Keratinocyte (primary cell): ENCODE results near the gene GNAT2. TPM values are rescaled to one million over a fixed set of nuclear protein-coding genes. Genes with fewer than 3 reads are reported as not detected.

Experiments
- DNase-seq: peaks from one replicate; pipeline ENCODE4 v3.0.0-alpha.2; 2011; ENCODE audit warnings: low read depth, missing footprints, low spot score
- FAIRE-seq: peaks from 2 replicates; lab custom pipeline; 2011; peaks lifted over from hg19 to GRCh38; lab: Jason Lieb, UNC
- H2AFZ ChIP-seq: 2 replicates; pipeline ENCODE4 v1.6.0; 2012; ENCODE audit warnings: low read length, control low read depth, inconsistent platforms; ENCODE audit not compliant: control insufficient read depth
- H3K27ac ChIP-seq: 2 replicates; pipeline ENCODE4 v1.5.1; 2011; ENCODE audit warnings: low read length; ENCODE audit not compliant: control insufficient read depth, insufficient read depth
- H3K27me3 ChIP-seq: 3 replicates; pipeline ENCODE4 v1.6.0; 2011; ENCODE audit warnings: low read length; ENCODE audit not compliant: control insufficient read depth, insufficient read depth; ENCODE audit errors: extremely low read depth
- H3K36me3 ChIP-seq, 2 experiments: 2 replicates in 1 of 2; 3 replicates in 1 of 2; pipeline ENCODE4 v1.5.1; 2011; ENCODE audit warnings: low read length in 2 of 2, mild to moderate bottlenecking in 1 of 2; ENCODE audit not compliant: control insufficient read depth in 2 of 2, insufficient read depth in 2 of 2; ENCODE audit errors: extremely low read depth in 1 of 2
- H3K4me1 ChIP-seq: 3 replicates; pipeline ENCODE4 v1.5.1; 2011; ENCODE audit warnings: low read length; ENCODE audit not compliant: control insufficient read depth, insufficient read depth; ENCODE audit errors: extremely low read depth
- H3K4me2 ChIP-seq: 3 replicates; pipeline ENCODE4 v1.6.0; 2011; ENCODE audit warnings: low read depth, low read length; ENCODE audit not compliant: control insufficient read depth, insufficient read depth; ENCODE audit errors: extremely low read depth
- H3K4me3 ChIP-seq, 3 experiments: fragments of 200-600 bp in 1 of 3; sonication (generic) in 1 of 3; 2 replicates in 2 of 3; 3 replicates in 1 of 3; pipeline ENCODE4 v1.5.1; 2011 to 2016; ENCODE audit warnings: low read length in 3 of 3, mild to moderate bottlenecking in 3 of 3, control low read depth in 2 of 3, inconsistent platforms in 1 of 3, low read depth in 1 of 3, mixed read lengths in 1 of 3, mixed run types in 1 of 3, moderate library complexity in 1 of 3; ENCODE audit not compliant: control insufficient read depth in 2 of 3, insufficient read depth in 2 of 3; ENCODE audit errors: extremely low read depth in 1 of 3
- H3K79me2 ChIP-seq: 2 replicates; pipeline ENCODE4 v1.6.0; 2012; ENCODE audit warnings: low read length; ENCODE audit not compliant: control insufficient read depth, insufficient read depth
- H3K9ac ChIP-seq: 3 replicates; pipeline ENCODE4 v1.6.0; 2011; ENCODE audit warnings: low read length; ENCODE audit not compliant: control insufficient read depth, insufficient read depth; ENCODE audit errors: extremely low read depth
- H3K9me1 ChIP-seq: 3 replicates; pipeline ENCODE4 v1.6.0; 2011; ENCODE audit warnings: low read length; ENCODE audit not compliant: control insufficient read depth, insufficient read depth; ENCODE audit errors: extremely low read depth
- H3K9me3 ChIP-seq: 2 replicates; pipeline ENCODE4 v1.5.1; 2012; ENCODE audit warnings: low read depth, low read length; ENCODE audit not compliant: control insufficient read depth
- H4K20me1 ChIP-seq: 3 replicates; pipeline ENCODE4 v1.6.0; 2011; ENCODE audit warnings: low read length; ENCODE audit not compliant: control insufficient read depth, insufficient read depth; ENCODE audit errors: extremely low read depth
- EZH2 ChIP-seq: IDR thresholded peaks from one replicate; pipeline ENCODE4 v1.6.1; 2012; ENCODE audit warnings: inconsistent platforms, mild to moderate bottlenecking, low read length, moderate library complexity
- dilution Hi-C: fragments of 300-500 bp; cut with MboI; formaldehyde crosslinking; loops from one replicate; pipeline ENCODE4 v1.7.0; 2020; ENCODE audit warnings: low sequenced_read_pairs; ENCODE audit not compliant: extremely low pct_ligation_motif_present
- polyA plus RNA-seq, 5 experiments: library from polyadenylated mRNA; depleted of rRNA in 3 of 5; stranded (reverse) in 3 of 5; stranded (forward) in 1 of 5; unstranded in 1 of 5; fragments of >200 nt; gene quantifications; 1 replicate in 1 of 5; 2 replicates in 3 of 5; 3 replicates in 1 of 5; pipeline versions ENCODE4 v1.2.1 to v1.2.3, GENCODE V29; 2011 to 2012; ENCODE audit warnings: missing spikeins in 2 of 5, low read depth in 1 of 5, low replicate concordance in 1 of 5
- small RNA-seq, 3 experiments: library from RNA; depleted of rRNA; stranded (forward); fragments of <200 nt; gene quantifications; one replicate each; pipeline ENCODE3, GENCODE V24; 2012; ENCODE audit warnings: low read depth in 3 of 3, low replicate concordance in 1 of 3; ENCODE audit not compliant: insufficient read length in 3 of 3
- TF ChIP-seq, protein P1 (sequence below), 3 experiments: IDR thresholded peaks in 1 of 3; conservative IDR thresholded peaks in 1 of 3; optimal IDR thresholded peaks in 1 of 3; 2 replicates in 2 of 3; 3 replicates in 1 of 3; pipeline versions ENCODE3 to v1.5.1; 2011; ENCODE audit warnings: low read length in 3 of 3, mild to moderate bottlenecking in 3 of 3, moderate library complexity in 2 of 3, control low read depth in 1 of 3, inconsistent platforms in 1 of 3; ENCODE audit not compliant: insufficient read depth in 2 of 3; ENCODE audit errors: extremely low read depth in 1 of 3

The GNAT2 gene
- polyA plus RNA-seq, 1 donor (not counting 4 experiments of a cell fraction or from before 2014, with no cell fraction given): 0.17 TPM

DNA sequence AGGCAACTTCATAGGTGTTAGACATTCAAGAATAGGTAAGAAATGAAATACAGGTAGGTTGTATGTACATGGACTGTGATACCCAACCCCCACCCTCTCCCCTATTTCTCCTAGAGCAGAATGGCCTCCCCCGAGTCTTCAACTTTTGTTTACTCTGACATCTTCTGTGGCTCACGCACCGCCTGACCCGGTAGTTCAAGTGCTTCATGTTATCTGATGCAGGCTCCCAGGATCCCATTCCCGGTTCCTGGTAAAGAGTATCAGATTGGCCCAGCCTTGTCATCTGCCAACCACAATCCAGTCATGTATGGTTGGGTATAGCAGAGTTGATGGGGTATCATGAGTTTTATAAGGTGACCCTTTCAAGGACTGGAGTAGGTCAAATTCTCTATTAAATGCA, 61.9 kb downstream of the GNAT2 start:
- Histone ChIP-seq H3K4me3 (no peak overlapping the region), H3K36me3 (no peaks in the 10 kb centered on the region), H2AFZ (no peak overlapping the region), H3K9ac (no peak overlapping the region), H3K27ac (no peak overlapping the region), H3K27me3 (no peaks in the 10 kb centered on the region), H3K4me2 (no peak overlapping the region), H3K4me1 (no peaks in the 10 kb centered on the region), H4K20me1 (peaks cover 28% of the 10 kb centered on the region), H3K9me3 (no peaks in the 10 kb centered on the region), H3K79me2 (peaks cover 100% of the 10 kb centered on the region), H3K9me1 (no peaks in the 10 kb centered on the region)
- no peak for TF ChIP-seq EZH2
- TF ChIP-seq, protein P1, sequence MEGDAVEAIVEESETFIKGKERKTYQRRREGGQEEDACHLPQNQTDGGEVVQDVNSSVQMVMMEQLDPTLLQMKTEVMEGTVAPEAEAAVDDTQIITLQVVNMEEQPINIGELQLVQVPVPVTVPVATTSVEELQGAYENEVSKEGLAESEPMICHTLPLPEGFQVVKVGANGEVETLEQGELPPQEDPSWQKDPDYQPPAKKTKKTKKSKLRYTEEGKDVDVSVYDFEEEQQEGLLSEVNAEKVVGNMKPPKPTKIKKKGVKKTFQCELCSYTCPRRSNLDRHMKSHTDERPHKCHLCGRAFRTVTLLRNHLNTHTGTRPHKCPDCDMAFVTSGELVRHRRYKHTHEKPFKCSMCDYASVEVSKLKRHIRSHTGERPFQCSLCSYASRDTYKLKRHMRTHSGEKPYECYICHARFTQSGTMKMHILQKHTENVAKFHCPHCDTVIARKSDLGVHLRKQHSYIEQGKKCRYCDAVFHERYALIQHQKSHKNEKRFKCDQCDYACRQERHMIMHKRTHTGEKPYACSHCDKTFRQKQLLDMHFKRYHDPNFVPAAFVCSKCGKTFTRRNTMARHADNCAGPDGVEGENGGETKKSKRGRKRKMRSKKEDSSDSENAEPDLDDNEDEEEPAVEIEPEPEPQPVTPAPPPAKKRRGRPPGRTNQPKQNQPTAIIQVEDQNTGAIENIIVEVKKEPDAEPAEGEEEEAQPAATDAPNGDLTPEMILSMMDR (optimal IDR thresholded peaks at IDR 0.05 in 1 of 3, IDR thresholded peaks at IDR 0.05 in 1 of 3, conservative IDR thresholded peaks at IDR 0.05 in 1 of 3; ENCODE audit: extremely low read depth in 1 of 3, insufficient read depth in 2 of 3, low read length in 3 of 3): no peak
- no peak for FAIRE-seq
- dilution Hi-C loops: no loop called here
- DNase-seq: no peak

DNA sequence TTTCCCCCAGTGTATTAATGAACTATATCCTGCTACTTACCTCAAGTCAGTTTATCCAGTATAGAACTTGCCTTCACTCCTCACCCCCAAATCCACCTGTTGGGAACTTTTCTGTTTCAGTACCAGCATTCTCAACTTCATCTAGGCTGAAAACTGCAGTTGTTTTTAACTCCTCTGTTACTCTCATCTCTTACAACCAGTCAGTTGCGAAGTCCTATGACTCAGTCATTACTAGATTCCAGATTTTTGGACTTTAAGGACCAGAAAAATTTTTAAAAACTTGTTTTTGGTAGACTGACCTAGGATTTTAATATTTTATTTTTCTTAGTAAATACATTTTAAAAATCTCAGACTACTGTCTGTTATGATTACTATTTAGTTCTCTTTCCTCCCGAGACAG, 62.9 kb downstream of the GNAT2 start:
- no peak overlapping the region for H3K4me3 ChIP-seq
- H3K9ac ChIP-seq: no peak overlapping the region
- H3K27me3 ChIP-seq: no peaks in the 10 kb centered on the region
- peaks cover 28% of the 10 kb centered on the region for H4K20me1 ChIP-seq
- H3K9me1 ChIP-seq: no peaks in the 10 kb centered on the region
- dilution Hi-C loops: no loop called here
- no peaks in the 10 kb centered on the region for H3K9me3 ChIP-seq
- H2AFZ ChIP-seq: no peak overlapping the region
- TF ChIP-seq EZH2: no peak
- TF ChIP-seq, protein P1 (optimal IDR thresholded peaks at IDR 0.05 in 1 of 3, IDR thresholded peaks at IDR 0.05 in 1 of 3, conservative IDR thresholded peaks at IDR 0.05 in 1 of 3; ENCODE audit: extremely low read depth in 1 of 3, insufficient read depth in 2 of 3, low read length in 3 of 3): no peak
- H3K4me2 ChIP-seq: no peak overlapping the region
- H3K36me3 ChIP-seq: no peaks in the 10 kb centered on the region
- peaks cover 100% of the 10 kb centered on the region for H3K79me2 ChIP-seq
- H3K27ac ChIP-seq: no peak overlapping the region
- DNase-seq: no peak
- no peak for FAIRE-seq
- H3K4me1 ChIP-seq: no peaks in the 10 kb centered on the region

Small RNAs within 50 kb of the gene (small RNA-seq; reads per million reads assigned to genes)
- 0 to 1.5 (median 1.3) reads per million in 3 experiments for gene RNU6V

Other genes starting within 250 kb of the GNAT2 start
- 1.3 to 2.8 TPM (median 1.6 TPM) in 3 replicates for gene SORT1, start 221.7 kb downstream of the GNAT2 start, polyA plus RNA-seq
- 111 to 150 TPM (median 131 TPM) in 3 replicates for gene PSMA5, start 193.2 kb downstream of the GNAT2 start, polyA plus RNA-seq
- gene SYPL2, start 153.1 kb downstream of the GNAT2 start, polyA plus RNA-seq: not detected in 3 replicates
- 1.2 to 2.0 TPM (median 1.5 TPM) in 3 replicates for gene ATXN7L2, start 135.7 kb downstream of the GNAT2 start, polyA plus RNA-seq
- 4.9 to 7.6 TPM (median 5.0 TPM) in 3 replicates for gene CYB561D1, start 125.5 kb downstream of the GNAT2 start, polyA plus RNA-seq
- gene AMIGO1, start 109.9 kb downstream of the GNAT2 start, polyA plus RNA-seq: 0.20 to 0.26 TPM (median 0.24 TPM) in 3 replicates
- 0.12 to 0.17 TPM in 2 of 3 replicates, not detected in the other for gene GPR61, start 79.7 kb downstream of the GNAT2 start, polyA plus RNA-seq
- gene GNAI3, start 71.0 kb downstream of the GNAT2 start, polyA plus RNA-seq: 8.3 to 14.1 TPM (median 10.3 TPM) in 3 replicates
- gene AMPD2, start 221 bp upstream of the GNAT2 start, polyA plus RNA-seq: 17.6 to 23.6 TPM (median 21.4 TPM) in 3 replicates
- gene GSTM4, start 36.5 kb upstream of the GNAT2 start, polyA plus RNA-seq: 13.3 to 15.9 TPM (median 14.1 TPM) in 3 replicates
- gene GSTM2, start 48.4 kb upstream of the GNAT2 start, polyA plus RNA-seq: 11.1 to 14.9 TPM (median 14.7 TPM) in 3 replicates
- gene GSTM1, start 68.2 kb upstream of the GNAT2 start, polyA plus RNA-seq: 11.2 to 18.2 TPM (median 13.5 TPM) in 3 replicates
- not detected in 3 replicates for gene GSTM5, start 92.6 kb upstream of the GNAT2 start, polyA plus RNA-seq
- gene GSTM3, start 121.4 kb upstream of the GNAT2 start, polyA plus RNA-seq: 113 to 158 TPM (median 115 TPM) in 3 replicates
- gene EPS8L3, start 144.3 kb upstream of the GNAT2 start, polyA plus RNA-seq: not detected in 3 replicates